ENCODE results near the gene ZGLP1. TPM values are rescaled to one million over a fixed set of nuclear protein-coding genes. Genes with fewer than 3 reads are reported as not detected.

ZGLP1 gene
- polyA plus RNA-seq, 1 donor (not counting 4 experiments of a cell fraction or from before 2014, with no cell fraction given): 0.43 TPM

GRCh38 chr19:10346509-10346908 is 36.9 kb upstream of the ZGLP1 start:
- Histone ChIP-seq H3K27ac (ENCODE audit: control insufficient read depth, insufficient read depth, low read length) (no peak overlapping the region), H3K4me2 (ENCODE audit: control insufficient read depth, extremely low read depth, insufficient read depth, low read depth, low read length) (no peak overlapping the region), H3K9me1 (ENCODE audit: control insufficient read depth, extremely low read depth, insufficient read depth, low read length) (no peaks in the 10 kb centered on the region), H3K27me3 (ENCODE audit: control insufficient read depth, extremely low read depth, insufficient read depth, low read length) (no peaks in the 10 kb centered on the region), H3K36me3 (ENCODE audit: control insufficient read depth in 2 of 2, extremely low read depth in 1 of 2, insufficient read depth in 2 of 2, low read length in 2 of 2) (peaks cover 6% of the 10 kb centered on the region in 2 experiments), H3K9me3 (ENCODE audit: control insufficient read depth, low read depth, low read length) (no peaks in the 10 kb centered on the region), H3K79me2 (ENCODE audit: control insufficient read depth, insufficient read depth, low read length) (no peaks in the 10 kb centered on the region), H3K9ac (ENCODE audit: control insufficient read depth, extremely low read depth, insufficient read depth, low read length) (no peak overlapping the region), H4K20me1 (ENCODE audit: control insufficient read depth, extremely low read depth, insufficient read depth, low read length) (no peaks in the 10 kb centered on the region), H3K4me3 (ENCODE audit: control insufficient read depth in 2 of 3, extremely low read depth in 1 of 3, insufficient read depth in 2 of 3, low read depth in 1 of 3, low read length in 3 of 3) (no peak overlapping the region), H2AFZ (ENCODE audit: control insufficient read depth, low read length) (no peak overlapping the region), H3K4me1 (ENCODE audit: control insufficient read depth, extremely low read depth, insufficient read depth, low read length) (no peaks in the 10 kb centered on the region)
- FAIRE-seq (no peak), DNase-seq (ENCODE audit: low read depth, low spot score) (no peak)
- dilution Hi-C loops (cut with MboI; ENCODE audit: extremely low pct_ligation_motif_present, low sequenced_read_pairs): no loop called here
- no peak for TF ChIP-seq EZH2 (IDR thresholded peaks at IDR 0.05; ENCODE audit: low read length)
- TF ChIP-seq, protein P1, sequence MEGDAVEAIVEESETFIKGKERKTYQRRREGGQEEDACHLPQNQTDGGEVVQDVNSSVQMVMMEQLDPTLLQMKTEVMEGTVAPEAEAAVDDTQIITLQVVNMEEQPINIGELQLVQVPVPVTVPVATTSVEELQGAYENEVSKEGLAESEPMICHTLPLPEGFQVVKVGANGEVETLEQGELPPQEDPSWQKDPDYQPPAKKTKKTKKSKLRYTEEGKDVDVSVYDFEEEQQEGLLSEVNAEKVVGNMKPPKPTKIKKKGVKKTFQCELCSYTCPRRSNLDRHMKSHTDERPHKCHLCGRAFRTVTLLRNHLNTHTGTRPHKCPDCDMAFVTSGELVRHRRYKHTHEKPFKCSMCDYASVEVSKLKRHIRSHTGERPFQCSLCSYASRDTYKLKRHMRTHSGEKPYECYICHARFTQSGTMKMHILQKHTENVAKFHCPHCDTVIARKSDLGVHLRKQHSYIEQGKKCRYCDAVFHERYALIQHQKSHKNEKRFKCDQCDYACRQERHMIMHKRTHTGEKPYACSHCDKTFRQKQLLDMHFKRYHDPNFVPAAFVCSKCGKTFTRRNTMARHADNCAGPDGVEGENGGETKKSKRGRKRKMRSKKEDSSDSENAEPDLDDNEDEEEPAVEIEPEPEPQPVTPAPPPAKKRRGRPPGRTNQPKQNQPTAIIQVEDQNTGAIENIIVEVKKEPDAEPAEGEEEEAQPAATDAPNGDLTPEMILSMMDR (optimal IDR thresholded peaks at IDR 0.05 in 1 of 3, IDR thresholded peaks at IDR 0.05 in 1 of 3, conservative IDR thresholded peaks at IDR 0.05 in 1 of 3; ENCODE audit: extremely low read depth in 1 of 3, insufficient read depth in 2 of 3, low read length in 3 of 3): no peak

DNA sequence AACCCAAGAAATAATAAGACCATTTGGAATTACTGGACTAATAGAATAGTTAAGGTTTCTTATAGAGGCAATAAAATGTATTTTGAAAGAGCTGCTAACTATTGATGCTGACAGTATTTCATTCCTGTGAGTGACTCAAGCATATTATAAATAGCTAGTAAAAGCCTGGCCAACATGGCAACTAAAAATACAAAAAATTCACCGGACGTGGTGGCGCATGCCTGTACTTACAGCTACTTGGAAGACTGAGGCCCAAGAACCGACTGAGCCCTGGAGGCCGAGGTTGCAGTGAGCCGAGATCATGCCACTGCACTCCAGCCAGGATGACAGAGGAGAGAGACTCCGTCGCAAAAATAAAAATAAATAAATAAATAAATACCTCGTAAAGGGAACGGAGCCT is 35.2 kb upstream of the ZGLP1 start:
- TF ChIP-seq EZH2 (IDR thresholded peaks at IDR 0.05; ENCODE audit: low read length): no peak
- TF ChIP-seq, protein P1 (optimal IDR thresholded peaks at IDR 0.05 in 1 of 3, IDR thresholded peaks at IDR 0.05 in 1 of 3, conservative IDR thresholded peaks at IDR 0.05 in 1 of 3; ENCODE audit: extremely low read depth in 1 of 3, insufficient read depth in 2 of 3, low read length in 3 of 3): no peak
- dilution Hi-C loops (cut with MboI; ENCODE audit: extremely low pct_ligation_motif_present, low sequenced_read_pairs): no loop called here
- no peak for DNase-seq (ENCODE audit: low read depth, low spot score)
- H3K36me3 ChIP-seq (ENCODE audit: control insufficient read depth in 2 of 2, extremely low read depth in 1 of 2, insufficient read depth in 2 of 2, low read length in 2 of 2): no peaks in the 10 kb centered on the region
- H2AFZ ChIP-seq (ENCODE audit: control insufficient read depth, low read length): no peak overlapping the region
- H3K9ac ChIP-seq (ENCODE audit: control insufficient read depth, extremely low read depth, insufficient read depth, low read length): no peak overlapping the region
- H3K4me1 ChIP-seq (ENCODE audit: control insufficient read depth, extremely low read depth, insufficient read depth, low read length): no peaks in the 10 kb centered on the region
- H3K79me2 ChIP-seq (ENCODE audit: control insufficient read depth, insufficient read depth, low read length): no peaks in the 10 kb centered on the region
- no peak overlapping the region for H3K27ac ChIP-seq (ENCODE audit: control insufficient read depth, insufficient read depth, low read length)
- FAIRE-seq: no peak
- H3K27me3 ChIP-seq (ENCODE audit: control insufficient read depth, extremely low read depth, insufficient read depth, low read length): no peaks in the 10 kb centered on the region
- H3K4me2 ChIP-seq (ENCODE audit: control insufficient read depth, extremely low read depth, insufficient read depth, low read depth, low read length): no peak overlapping the region
- no peaks in the 10 kb centered on the region for H3K9me1 ChIP-seq (ENCODE audit: control insufficient read depth, extremely low read depth, insufficient read depth, low read length)
- no peaks in the 10 kb centered on the region for H4K20me1 ChIP-seq (ENCODE audit: control insufficient read depth, extremely low read depth, insufficient read depth, low read length)
- no peaks in the 10 kb centered on the region for H3K9me3 ChIP-seq (ENCODE audit: control insufficient read depth, low read depth, low read length)
- no peak overlapping the region for H3K4me3 ChIP-seq (ENCODE audit: control insufficient read depth in 2 of 3, extremely low read depth in 1 of 3, insufficient read depth in 2 of 3, low read depth in 1 of 3, low read length in 3 of 3)
